GM19324 (cell line): ENCODE data around the gene COL18A1.

ENCODE experiments used
- ATAC-seq: cut with Tn5 transposase; IDR thresholded peaks from one replicate; pipeline ENCODE4 v1.9.1; 2021; ENCODE audit warnings: mild to moderate bottlenecking, moderate library complexity; ENCODE audit not compliant: unreplicated experiment, low FRiP score

Gene COL18A1

DNA sequence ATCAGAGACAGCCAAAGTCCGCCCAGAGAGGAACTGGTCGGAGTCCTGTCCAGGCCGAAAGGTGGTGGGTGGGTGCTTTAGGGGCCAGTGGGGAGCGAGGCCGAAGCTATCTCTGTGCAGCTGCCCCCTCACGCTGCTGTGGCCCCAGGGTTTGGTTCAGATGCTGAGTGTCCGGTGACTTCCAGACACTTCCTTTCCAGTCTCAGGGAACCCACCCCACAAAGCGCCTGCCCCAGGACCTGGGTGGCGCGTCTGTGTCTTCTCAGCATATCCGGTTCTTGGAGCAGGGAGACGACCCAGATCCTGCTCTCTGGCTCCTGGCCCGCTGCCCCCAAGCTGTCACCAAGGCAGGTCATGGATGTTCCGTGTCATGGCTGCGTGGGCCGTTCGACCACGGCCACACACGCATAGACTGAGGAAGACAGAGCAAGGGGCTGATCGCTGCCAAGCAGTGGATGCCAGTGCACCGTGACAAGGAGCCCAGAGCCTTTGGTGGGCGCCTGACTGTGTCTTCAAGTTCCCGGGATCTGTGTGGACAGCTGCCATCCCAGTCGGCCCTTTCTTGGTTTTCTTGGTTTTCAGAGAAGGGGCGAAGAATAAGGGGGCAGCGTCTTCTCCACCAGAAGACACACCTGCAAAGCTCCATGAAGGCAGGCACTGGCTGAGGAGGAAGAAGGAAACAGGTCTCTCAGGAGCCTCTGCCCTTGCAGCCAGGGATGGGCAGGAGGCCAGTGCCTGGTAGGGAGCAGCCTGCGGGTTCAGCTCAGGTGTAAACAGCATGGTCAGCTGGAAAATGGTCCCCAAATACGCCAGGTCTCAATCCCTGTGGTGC lies 22.9 kb upstream of the COL18A1 start:
- ATAC-seq: no peak

DNA sequence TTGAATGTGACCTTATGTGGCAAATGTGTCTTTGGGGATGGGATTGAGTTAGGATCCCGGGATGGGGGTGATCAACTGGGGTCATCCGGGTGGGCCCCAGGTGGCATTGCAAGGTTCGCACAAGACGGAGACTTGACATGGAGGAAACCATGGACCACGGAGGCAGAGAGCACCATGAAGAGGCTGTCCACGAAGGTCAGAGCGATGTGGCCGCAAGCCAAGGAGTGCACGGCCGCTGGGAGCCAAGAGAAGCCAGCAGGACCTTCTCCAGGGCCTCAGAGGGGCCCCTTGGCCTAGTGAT lies 22.3 kb upstream of the COL18A1 start:
- no peak for ATAC-seq

DNA sequence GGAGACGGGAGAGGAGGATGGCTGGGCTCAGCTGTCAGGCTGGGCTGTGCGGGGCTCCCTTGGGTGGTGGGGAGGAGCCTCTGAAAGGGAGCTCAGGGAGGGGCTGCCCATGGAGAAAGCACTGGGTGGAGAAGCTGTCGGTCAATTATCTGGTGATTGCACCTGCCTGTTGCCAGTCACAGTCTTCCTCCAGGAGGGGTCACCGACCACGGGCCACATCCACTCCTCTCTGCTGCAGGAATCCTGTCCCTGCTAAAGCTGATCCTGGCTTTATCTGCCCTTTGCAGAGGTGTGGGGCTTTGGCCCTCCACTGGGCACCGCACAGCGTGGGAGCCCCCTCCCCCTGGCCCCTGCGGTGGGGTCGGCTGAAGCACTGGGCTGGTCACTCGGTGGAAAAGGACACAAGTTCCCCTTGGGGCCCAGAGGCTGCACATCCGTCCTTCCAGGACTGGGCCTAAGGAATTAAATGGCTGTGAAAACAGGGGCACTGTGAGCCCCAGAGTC lies 21.8 kb upstream of the COL18A1 start:
- no peak for ATAC-seq

DNA sequence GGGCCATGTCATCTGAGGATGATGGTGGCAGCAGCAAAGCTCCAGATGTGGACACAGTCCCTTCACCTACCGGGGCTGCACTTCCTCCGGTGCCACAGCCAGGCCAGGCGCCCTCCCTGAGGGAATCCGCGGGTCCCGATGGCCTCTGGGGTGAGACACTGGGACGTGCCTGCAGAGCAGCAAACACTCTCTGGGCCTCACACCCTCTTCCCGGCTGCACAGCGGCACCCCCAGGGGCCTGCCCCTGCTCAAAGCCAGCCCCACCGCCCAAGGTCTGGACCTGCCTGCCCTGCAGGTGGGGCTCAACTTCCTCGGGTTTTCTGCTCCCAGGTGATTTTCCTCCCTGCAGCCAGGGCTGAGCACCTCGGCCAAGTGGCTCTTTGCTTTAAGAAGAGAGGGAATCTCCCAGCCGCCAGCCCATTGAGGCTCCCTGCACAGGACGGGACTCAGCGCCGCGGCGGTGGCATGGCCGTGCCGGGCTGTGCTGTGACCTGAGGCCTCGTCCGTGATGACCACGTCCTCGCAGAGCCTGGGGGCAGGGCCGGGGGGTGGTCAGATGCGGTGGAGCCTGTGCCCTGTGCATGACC lies 21.3 kb upstream of the COL18A1 start:
- no peak for ATAC-seq

DNA sequence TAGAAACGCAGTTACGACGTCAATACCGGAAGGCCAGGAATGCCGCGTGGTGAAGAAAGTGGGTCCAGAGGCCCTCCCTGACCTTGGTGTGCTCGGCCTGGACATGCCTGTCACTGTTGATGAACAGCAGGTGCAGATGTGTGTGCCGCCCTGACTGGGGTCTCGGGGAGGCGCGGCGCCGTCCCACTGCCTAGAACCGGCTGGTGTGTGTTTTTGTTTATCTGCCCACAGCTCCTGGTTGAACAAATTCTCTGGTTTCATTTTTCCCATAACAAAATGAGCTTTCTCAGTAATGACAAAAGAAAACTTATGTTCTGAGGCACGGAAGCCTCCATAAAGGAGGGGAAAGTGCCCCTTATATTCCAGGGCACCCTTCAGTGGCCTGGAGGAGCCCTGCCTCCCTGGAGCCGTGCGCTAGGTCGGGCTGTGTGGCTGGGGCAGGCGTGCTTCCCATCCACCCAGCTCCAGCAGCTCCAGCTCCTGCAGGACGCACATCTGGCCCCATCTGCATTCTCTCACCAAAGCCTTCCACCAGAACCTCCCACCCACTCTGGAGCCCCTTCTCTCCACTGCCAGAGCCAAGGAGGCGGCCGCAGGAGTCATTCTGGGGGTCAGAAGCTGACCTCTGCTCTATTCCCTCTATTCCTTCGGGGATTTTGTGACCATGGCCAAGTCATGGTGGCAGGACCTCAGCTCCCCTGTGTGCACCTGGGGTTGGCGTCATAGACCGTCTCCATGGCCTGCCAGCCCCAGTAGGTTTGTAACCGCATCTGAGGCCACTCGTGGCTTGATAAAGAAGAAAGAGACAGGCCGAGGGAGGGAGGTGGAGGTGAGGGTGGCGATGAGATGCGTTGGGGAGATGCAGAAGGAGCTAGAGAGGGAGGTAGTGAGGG lies 20.1 kb upstream of the COL18A1 start:
- no peak for ATAC-seq

DNA sequence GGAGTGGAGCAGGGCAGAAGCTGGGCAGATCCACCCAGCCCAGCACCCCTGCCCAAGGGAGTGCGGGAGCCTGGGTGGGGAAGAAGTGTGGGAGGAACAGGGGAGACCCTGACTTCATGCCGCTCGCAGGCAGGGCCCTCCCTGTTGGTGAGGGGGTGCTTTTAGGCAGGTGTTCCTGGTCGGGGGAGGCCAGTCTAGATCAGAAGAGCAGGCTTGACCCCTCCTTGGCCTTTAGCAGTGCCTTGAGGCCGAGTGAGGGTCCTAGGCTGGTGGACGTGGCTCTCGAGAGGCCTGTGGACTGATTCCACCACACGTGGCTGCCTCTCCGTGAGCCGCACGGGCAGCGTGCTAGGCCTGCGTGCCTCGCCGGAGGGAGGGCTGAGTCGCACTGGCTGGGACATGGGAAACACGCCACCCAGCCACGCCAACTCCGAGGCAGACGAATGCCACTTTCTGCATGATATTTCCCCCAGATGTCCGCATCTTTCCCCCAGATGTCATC lies 19.4 kb upstream of the COL18A1 start:
- no peak for ATAC-seq

DNA sequence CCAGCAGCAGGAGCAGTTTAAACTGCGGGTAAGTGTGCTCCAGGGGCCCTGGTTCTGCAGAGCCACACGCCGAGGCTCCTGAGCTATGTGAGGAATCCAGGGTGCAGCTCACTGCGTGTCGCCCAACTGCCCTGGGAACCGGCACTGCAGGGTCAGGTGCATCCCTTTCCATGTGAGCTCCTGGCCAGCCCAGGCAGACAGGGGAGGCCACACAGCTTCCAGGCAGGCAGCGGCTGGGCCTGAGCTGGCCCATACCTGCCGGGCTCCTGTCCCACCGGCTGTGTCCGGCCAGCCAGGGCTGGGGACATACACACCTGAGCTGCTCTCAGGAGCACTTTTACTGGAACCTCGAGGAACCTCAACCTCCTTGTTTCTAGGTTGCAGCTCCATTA lies 18.6 kb upstream of the COL18A1 start:
- ATAC-seq: no peak

DNA sequence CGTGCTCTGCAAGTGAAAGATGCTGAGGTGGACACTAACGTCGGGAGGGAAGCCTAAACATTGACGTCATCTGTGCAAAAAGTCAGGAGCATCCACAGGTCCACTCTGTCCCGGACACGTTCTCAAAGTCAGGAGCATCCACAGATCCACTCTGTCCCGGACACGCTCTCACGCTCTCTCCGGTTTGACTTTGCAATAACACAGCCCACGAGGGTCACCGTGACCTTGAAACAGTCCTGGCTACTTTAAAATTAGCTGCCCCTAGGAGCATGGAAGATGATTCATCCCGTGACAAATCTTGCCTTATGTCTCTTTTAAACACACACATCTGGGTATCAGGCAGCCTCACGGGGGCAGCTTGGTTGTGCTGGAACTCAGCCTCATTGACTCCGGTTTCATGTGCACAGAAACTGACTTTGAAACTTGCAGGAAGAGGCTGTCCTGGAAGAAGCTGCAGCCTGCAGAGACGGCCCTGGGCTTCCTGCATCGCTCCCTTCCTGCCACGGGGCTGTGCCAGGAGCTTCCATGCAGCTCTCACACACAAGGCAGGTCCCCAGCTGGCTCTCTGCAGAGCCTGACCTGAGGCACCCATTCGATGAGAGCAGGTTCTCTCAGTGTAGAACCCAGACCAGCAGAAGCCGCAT lies 18.1 kb upstream of the COL18A1 start:
- ATAC-seq: no peak

DNA sequence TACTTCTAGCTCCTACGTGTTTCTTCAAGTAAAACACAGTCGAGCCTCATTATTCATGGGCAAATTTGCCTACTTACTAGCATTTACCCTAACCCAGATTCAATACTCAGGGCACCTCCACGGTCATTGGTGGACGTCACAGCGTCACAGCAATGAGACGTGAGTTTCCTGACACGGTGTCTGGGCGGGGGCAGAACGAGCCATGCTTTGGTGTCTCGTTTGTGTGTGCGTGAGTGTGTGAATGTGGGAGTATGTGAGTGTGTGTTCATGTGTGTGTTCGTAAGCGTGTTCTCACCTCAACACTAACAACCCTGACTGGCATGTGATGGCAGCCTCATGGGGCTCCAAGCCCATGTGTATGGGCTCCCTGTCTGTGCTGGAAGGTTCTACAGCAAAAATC lies 17.5 kb upstream of the COL18A1 start:
- no peak for ATAC-seq

DNA sequence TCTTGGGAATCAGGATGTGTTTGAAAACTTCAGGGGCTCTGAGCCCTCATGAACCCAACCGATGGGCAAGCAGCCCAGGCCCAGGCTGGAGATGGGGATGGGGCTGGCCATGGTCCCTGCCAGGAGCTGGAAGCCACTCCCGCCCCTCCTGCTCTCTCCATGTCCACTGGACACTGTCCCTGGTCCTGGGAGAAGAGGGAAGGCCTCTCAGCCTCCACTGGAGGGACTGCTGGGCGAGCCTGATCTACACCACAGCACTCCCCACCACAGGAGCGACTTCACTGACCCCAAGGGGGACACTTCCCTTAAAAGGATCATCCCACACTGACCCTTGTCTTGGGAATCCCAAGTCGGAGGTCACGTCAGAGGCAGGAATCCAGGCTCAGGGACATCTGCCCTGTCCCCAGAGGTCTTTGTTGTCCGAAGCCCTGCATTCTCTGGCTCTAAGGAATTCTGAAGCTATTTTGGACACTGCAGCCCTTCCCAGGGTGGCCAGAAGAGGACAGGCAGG lies 16.9 kb upstream of the COL18A1 start:
- ATAC-seq: no peak

DNA sequence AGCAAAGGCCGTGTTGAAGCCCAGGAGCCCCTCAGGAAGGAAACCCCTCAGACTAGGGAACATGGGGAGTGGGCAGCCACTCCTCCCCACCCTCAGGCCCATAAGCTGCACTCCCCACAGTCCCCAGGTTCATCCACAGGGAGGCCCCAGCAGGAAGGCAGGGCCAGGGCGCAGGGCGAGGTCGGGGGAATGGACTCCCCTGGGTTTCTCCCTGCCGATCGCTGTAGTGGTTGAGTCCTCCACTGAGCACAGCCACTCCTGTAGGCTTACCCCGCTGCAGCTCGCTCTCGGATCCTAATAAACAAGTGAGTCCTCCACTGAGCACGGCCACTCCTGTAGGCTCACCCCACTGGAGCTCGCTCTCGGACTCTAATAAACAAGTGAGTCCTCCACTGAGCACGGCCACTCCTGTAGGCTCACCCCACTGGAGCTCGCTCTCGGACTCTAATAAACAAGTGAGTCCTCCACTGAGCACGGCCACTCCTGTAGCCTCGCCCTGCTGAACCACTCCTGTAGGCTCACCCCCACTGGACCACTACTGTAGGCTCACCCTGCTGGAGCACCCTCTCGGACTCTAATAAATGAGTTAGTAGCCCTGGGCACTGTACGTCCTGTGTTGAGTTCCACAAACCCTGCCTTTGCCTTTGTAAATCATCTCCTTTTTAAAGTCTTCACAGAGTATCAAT lies 16.2 kb upstream of the COL18A1 start:
- no peak for ATAC-seq

DNA sequence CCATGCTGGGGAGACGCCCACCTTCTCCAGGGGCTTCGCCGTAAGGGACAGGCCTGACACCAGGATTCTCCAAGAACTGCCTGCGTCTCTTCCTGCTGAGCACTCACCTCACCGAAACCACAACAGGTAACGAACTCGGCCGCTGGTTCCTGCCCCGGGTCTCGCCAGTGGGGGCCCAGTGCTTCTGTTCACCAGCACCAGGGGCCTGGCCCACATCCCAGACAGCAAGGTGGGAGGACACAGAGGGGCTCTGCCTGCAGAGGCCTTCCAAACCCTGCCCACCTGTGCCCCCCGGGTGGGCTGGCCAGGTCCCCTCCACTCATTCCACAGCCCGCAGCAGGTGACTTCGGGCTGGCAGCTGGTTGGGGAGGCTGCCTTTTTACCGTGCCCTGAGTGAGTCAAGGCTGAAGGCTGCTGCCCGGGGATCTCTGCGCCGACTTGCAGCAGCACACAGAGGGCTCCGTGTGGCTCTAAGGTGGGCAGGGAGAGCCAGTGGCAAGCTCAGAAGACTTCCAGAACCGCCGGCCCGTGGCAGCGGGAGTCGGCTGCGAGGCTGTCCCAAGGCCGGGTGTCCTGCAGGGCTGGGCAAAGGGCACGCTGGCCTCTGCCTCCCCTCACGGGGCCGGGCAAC lies 14.7 kb upstream of the COL18A1 start:
- ATAC-seq: no peak

DNA sequence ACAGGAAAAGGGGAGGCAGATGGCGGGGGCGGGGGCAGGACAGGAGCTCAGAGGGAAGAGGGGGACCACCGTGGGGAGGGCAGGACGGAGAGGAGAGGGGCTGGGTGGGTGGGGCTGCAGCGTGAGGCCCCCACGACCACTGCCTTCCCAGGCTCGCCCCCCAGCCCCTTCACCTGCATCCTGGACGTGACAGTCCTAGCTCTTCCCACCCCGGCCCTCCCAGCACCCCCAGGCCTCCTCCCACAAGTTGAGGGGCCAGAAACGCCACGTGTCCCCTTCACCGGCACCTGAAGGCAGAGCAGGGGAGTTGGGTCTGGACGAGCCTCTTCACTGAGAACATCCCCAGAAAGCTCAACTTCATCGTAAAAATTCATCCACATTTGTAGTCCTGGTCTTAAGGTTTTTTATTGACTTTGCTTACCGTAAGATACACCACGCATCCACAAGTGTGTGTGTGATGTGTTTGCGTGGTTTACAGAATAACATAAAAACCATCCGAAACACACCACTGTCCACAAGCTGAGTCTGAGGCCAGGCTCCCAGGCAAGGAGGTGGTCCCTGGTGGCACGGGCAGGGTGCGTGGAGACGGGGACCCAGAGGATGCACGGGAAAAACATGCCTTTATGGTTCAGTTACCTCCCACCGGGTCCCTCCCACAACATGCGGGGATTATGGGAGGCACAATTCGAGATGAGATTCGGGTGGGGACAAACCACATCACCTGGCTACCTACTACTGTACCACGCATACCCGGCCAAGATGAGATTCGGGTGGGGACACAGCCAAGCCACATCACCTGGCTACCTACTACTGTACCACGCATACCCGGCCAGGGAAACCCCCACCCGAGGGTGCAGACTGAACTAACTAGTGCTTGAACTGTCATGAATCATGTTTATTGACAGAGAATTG lies 13.9 kb upstream of the COL18A1 start:
- no peak for ATAC-seq

DNA sequence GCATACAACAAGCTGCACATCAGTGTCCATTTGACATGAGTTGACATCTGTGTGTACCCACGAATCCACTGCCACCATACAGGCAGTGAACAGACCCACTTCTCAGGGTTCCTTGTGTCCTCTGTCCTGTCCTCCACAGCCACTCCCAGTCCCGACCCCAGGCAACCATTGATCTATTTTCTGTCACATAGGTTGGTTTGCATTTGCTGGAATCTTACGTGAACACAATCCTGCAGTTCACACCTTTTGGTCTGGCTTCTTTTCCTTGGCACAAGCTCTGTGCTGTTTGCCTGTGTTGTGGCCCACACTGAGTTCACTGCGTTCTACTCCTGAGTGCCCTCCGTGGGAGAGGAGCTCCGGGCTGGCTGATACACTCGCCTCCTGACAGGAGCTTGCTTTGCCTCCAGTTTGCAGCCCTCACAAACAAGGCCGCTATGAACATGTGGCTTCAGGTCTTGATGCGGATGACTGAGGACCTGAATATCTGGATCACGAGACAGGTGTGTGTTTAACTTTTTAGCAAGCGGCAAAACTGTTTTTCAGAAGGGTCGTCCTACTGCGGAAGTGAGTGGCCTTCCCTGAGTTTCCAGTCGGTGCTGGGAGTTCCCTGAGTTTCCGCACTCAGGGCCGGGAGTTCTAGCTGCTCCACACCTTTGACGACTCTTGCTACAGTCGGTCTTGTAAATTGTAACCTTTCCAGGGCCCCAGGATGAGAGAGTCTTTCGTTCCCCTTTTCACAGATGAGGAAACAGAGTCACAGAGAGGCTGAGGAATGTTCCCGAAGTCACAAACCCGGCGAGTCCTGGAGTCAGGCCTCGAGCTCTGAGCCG lies 13.0 kb upstream of the COL18A1 start:
- ATAC-seq: no peak

DNA sequence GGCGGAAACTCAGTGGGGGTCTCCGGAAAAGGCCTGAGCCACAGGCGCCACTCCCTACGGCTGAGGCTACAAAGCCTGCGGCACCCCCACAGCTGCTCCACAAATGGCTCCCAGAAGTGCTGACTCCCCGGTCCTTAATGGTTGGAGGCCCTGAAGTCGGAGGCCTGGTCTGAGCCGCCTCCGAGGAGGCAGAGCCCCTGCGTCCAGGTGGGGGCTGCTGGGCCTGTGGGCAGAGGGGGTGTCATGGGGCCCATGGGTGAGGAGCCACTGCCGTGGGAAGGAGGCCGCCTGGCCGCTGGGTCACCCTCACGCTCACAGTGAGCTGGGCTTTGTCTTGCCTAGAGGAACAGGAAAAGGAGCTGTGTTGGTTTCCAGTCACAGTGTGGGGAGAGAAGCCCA lies 12.4 kb upstream of the COL18A1 start:
- no peak for ATAC-seq

DNA sequence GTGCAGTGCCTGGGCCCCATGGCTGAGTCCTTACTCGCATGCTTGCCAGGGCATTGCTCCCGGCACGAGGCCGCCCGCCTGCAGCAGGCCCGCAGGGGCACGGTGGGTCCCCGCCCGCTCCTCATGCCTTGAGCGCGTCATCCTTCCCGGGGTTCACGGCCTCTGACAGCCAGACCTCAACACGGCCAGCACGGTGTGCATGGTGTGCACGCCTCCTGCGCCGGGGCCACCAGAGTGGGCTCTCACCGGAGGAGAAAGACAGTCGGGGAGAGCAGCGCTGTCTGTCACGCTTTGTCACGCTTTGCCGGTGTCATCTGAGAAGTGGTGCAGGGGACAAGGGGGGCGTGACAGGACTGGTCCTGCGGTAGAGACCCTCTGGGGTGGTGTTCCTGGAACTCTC lies 11.9 kb upstream of the COL18A1 start:
- ATAC-seq: no peak

DNA sequence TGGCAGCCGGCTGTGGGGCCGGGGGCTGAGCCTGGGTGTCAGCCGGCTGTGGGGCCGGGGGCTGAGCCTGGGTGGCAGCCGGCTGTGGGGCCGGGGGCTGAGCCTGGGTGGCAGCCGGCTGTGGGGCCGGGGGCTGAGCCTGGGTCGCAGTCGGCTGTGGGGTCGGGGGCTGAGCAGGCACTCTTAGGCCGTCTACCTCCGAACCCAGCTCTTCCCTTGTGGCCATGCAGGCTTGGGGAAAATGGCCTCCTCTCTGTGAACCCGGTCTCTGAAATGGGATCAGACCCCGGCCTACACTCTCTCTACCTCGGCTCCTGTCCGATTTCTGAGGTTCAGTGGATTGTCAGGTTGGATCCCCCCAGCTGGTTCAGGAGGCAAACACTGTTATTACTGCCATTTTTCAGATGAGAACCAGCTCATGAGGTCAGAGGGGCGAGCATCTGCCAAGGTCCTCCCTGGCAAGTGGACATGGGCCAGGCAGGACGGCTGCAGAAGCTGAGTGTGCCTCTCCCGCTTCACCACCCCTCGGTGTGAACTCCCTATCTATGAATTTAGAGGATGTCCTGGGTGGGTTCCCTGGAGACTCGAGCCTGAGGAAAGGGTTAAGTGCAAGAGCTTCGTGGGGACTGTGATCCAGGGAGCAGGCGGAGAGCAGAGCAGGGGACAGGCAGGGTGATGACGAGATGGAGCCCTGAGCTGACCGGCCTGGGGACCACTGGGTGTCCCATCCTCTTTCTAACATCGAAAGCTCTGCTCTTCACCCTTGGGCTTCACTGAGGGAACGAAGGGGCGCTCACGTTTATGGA lies 10.9 kb upstream of the COL18A1 start:
- ATAC-seq: no peak
